Frontal cortex (tissue), 4 donors: ENCODE results near the gene SMYD1. TPM values are rescaled to one million over a fixed set of nuclear protein-coding genes. Genes with fewer than 3 reads are reported as not detected.

ENCODE experiments used
- DNase-seq, 2 donors: peaks; one replicate each; pipeline ENCODE4 v3.0.0; 2012; ENCODE audit warnings: low spot score in 2 of 2
- FAIRE-seq: peaks from 2 replicates; lab custom pipeline; 2012; peaks lifted over from hg19 to GRCh38; lab: Jason Lieb, UNC
- total RNA-seq: library from RNA; depleted of rRNA; stranded (reverse); fragments of >200 nt; gene quantifications from one replicate; pipeline ENCODE4 v1.2.3, GENCODE V29; 2014
- donor health status: control.
- donor health status: control.
- donor health status: control.

Gene SMYD1
- total RNA-seq, 1 donor from 2014 or later, result not detected

DNA sequence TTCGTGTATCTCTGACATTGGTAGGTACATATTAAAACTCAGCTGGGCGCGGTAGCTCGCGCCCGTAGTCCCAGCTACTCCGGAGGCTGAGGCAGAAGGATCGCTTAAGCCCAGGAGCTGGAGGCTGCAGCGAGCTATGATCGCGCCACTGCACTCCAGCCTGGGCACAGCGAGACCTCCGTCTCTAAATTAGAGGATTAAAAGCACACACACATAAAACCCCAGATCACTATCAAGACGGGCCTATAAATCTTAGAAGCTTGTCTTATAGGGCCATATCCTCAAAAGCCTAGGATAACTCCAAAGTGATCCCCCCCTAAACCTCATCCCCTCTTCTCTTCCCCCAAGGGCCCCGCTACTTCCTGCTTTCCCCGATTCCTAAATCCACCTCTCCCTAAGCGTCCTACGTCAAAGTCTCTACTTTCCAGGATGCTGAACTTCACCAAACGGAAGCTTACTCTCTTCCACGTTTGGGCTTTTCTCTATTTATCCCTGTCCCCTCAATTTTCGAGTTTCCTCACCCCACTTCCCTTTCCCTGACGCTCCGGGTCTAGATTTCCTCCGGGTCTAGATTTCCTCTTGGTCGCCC lies 12.7 kb upstream of the SMYD1 start:
- DNase-seq, result peak in 1 of 2 donors; percentile 33
- no peak for FAIRE-seq

DNA sequence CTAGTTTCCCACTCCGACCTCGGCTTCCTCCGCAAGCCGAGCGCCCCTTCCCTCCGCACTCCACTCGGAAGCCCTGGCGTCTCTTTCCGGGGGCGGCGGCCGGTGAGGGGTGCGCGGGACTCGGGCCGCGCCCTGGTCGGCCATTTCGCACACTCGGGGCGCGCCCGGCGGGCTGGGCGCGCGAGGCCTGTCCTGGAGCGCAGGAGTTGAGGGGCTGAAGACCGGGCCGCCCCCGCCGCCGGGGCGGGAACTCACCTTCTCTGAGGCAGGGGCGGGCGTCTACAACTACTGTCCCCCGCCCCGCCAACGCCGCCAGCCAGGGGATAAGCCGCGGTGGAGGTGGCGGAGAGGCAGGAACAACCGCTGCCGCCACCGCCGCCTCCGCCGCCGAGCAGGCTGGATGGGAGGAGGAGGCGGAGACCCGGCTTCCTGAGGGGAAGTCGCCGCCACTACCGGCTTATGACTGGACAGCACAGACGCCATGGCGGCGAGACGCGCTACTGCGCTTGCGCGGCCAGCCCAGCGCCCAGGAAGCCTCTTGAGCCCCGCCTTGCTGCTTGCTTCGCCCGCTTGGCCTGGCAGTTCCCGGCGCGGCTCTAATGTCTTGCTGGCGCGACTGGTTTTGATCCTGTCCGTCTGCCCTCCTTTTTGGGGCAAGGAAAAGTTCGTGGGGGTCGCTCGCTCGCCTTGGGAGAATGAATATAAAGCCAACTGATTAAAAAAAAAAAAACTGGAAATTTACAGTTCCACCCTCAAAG lies 12.1 kb upstream of the SMYD1 start, which contains the start of gene KRCC1:
Gene KRCC1, minus strand, starts transcription at position 413 of the 758 bp plus-strand sequence. CDS start 27,220 bp downstream, outside the sequence.
- no peak for FAIRE-seq
- DNase-seq, result peak; percentile 90 to 94

GRCh38 chr2:88057437-88057844 lies 10.2 kb upstream of the SMYD1 start:
- DNase-seq, result no peak
- no peak for FAIRE-seq

DNA sequence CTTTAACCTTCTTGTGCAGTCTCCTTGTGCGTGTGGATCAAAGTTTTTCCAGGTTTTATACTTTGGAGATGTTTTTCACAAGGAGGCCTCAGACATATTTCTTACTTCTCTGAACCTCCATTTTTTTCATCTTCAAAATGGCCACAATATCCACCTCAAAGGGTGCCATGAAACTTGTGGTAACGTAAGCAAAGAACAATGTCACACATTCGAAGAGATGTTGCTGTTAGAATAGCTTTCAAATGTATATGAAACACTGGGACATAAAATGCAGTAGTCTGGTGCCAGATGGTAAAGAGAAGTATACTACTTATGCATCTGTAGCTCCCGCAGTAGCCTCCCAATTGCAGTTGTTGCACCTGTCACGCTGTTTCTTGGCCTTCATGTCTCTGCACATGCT lies 9.4 kb upstream of the SMYD1 start:
- no peak for FAIRE-seq
- DNase-seq, result no peak

GRCh38 chr2:88059979-88060906 lies 7.4 kb upstream of the SMYD1 start:
- FAIRE-seq (no peak), DNase-seq (peak; percentile 63 to 67)

DNA sequence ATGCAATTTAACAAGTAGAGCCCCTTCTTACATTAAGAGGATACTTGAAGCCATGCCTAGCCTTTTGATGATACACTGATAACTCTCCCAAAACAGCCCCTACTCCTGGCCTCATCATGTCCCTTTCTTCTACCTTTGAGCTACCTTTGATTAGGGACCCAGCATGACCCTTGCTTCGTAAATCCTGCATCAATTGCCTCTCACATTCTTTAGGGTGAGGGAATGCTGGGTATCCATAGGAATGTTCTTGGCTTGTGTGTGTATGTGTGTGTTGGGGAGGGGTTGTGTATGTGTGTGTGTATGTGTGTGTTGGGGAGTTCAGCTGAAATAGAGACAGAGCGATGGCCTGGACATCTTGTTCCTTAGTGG lies 6.7 kb upstream of the SMYD1 start:
- DNase-seq (no peak), FAIRE-seq (no peak)

DNA sequence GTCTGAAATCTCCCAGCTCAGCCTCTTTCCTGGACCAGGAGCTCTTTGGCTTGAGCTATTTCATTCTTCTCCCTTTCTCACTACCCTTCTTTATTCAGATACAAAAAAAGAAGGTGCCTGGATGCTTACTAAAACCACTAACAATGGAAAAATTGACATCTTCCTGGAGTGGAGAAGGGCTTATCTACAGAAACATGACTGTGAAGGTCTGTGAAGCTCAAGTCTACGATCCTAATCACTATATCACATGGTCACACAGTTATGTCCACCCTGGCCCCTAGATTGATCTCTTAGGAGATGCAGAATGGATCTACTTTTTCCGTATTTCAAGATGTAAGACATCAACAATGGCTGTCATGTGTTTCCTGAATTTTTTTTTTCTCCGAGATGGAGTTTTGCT lies 6.3 kb upstream of the SMYD1 start:
- no peak for DNase-seq
- FAIRE-seq, result no peak

- no peak for FAIRE-seq
Measured at GRCh38 chr2:88066543-88066942, 1.1 kb upstream of the SMYD1 start.

GRCh38 chr2:88067189-88067588 lies 436 bp upstream of the SMYD1 start:
- no peak for DNase-seq
- FAIRE-seq, result no peak

More at GRCh38 chr2:88066543-88066942, 1.1 kb upstream of the SMYD1 start:
- DNase-seq, result no peak

DNA sequence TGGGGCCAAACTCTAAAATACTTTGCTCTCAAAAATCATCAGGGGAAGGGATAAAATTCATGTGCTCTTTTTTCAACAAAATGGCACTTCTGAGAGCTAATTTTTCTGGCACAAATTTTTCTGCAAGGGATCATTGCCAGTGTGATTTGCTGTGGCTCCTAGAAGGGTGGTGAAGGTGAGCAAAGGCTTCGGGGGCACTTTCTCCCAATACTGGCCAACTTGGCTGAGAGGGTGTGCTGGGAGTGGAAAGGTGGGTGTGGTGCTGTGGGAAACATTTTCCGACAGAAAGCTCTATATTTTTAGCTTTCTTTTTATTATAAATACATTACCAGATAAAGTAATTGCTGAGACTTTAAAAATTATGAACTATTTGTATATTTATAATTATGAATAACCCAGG lies 419 bp downstream of the SMYD1 start:
- DNase-seq (no peak), FAIRE-seq (no peak)

GRCh38 chr2:88069117-88069516 lies 1.5 kb downstream of the SMYD1 start:
- DNase-seq, result no peak
- no peak for FAIRE-seq

DNA sequence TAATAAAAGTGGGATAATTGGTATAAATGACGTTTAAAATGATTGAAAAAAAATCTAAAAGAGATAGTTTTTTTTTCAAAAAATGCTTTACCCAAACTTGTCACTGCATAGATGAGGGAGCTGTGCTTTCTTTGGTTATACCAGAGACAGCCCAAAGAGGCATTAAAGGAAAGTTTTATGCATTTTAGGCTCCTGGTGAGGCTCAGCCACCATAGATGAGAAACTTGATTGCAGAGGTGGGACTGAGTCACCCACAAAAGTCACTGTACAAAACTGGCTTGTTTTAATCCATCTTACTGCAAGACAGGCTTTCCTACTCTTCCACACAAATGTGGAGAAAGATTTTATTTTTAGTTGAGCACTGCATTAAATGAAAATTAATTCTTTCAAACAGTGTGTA lies 2.4 kb downstream of the SMYD1 start:
- FAIRE-seq (peak; percentile 8), DNase-seq (no peak)

- no peak for FAIRE-seq
- DNase-seq, result no peak
Measured at GRCh38 chr2:88071365-88071764, 3.7 kb downstream of the SMYD1 start.

DNA sequence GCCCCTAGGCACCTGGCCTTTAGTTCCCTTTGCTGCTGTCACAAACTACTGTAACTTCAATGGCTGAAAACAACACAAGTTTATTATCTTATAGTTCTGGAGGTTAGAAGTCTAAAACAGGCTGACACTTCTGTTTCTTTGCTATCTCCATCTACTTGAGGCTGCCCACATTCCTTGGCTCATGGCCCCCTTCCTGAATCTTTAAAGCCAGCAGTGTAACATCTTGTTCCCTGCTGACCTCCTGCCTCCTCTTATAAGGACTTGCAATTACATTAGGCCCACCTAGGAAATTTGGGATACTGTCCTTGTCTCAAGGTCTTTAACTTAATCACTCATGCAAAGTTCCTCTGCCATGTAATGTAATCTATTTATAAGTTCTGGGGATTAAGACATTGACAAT lies 6.5 kb downstream of the SMYD1 start:
- DNase-seq (no peak), FAIRE-seq (no peak)

- DNase-seq (no peak), FAIRE-seq (no peak)
Measured at GRCh38 chr2:88074854-88075292, 7.2 kb downstream of the SMYD1 start.

DNA sequence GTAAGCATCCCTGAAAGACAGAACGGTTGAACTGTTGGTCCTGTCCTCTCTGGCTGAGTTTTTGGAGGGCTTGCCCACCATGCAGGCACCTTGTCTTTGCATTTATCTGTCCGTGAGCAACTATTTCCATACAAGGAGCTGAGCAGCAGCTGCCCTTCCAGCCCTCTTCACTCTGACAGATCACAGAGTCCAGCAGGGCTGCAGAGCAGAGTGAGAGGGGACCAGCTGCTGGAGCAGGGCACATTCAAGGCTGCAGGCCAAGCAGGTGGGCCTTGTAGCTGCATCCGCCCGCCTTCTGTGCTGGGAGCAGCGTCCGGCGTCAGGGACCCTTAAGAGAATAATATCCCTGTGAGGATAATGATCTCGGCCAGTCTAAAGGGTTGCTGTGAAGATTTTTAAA lies 9.5 kb downstream of the SMYD1 start:
- FAIRE-seq, result no peak
- no peak for DNase-seq

DNA sequence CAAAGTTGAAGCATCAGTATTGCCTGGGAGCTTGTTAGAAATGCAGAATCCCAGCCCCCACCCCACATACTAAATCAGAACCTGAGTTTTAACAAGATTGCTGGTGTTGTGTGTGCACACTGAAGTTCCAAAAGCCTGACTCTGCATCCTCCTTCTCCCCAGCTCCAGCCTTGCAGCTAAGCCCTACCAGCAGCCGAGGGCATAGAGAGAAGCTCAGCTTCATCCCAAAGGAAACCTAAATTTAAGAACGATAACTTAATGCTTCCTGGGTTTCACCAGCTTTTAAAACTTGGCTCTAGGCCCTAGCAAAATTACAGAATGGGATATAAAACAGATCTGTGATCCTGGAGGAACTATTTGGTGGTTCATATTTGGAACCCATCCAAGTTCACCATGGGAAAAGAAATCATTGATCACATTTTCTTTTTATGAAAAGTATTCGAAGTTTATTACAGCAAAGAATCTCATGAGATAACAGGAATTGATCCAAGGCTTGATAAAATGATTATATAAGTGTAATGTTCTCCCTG lies 11.1 kb downstream of the SMYD1 start:
- FAIRE-seq (no peak), DNase-seq (no peak)

- DNase-seq (no peak), FAIRE-seq (no peak)
Measured at GRCh38 chr2:88080545-88080944, 12.9 kb downstream of the SMYD1 start.

GRCh38 chr2:88081924-88082608 lies 14.4 kb downstream of the SMYD1 start:
- DNase-seq (no peak), FAIRE-seq (no peak)

DNA sequence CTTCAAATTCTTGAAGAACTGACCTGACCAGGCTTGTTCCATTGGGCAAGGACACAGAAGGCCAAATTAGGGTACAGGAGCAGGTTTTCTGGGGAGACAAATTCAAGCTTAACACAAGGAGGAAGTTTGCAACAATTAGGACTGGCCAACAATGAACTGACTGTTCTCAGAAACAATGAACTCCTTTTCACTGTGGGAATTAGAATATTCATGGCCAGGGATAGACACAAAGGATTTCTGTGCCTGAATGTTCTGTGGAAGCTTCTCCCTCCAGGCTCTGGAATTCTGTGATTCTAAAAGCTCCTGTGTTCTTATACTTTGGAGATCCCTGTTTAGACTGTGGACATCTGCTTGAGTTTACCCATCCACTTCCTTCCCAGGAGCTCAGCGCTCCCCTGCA lies 15.2 kb downstream of the SMYD1 start:
- DNase-seq (peak; percentile 37 to 64), FAIRE-seq (peak; percentile 94)
